Fibroblast of lung (primary cell): ENCODE results near the gene BMP7. TPM values are rescaled to one million over a fixed set of nuclear protein-coding genes. Genes with fewer than 3 reads are reported as not detected.

ENCODE experiments used
- DNase-seq, 2 donors: peaks; one replicate each; pipeline versions ENCODE4 v3.0.0 to v3.0.0-alpha.2; 2010; ENCODE audit warnings: low read depth in 2 of 2
- H2AFZ ChIP-seq: 2 replicates; pipeline ENCODE4 v1.5.1; 2012; ENCODE audit warnings: low read length, control low read depth, inconsistent platforms
- H3K27ac ChIP-seq: 2 replicates; pipeline ENCODE4 v1.5.1; 2011; ENCODE audit warnings: low read length, control low read depth; ENCODE audit not compliant: insufficient read depth
- H3K27me3 ChIP-seq: 2 replicates; pipeline ENCODE4 v1.5.1; 2011; ENCODE audit warnings: mild to moderate bottlenecking, low read length; ENCODE audit not compliant: control insufficient read depth, insufficient read depth
- H3K36me3 ChIP-seq: 2 replicates; pipeline ENCODE4 v1.5.1; 2011; ENCODE audit warnings: low read length; ENCODE audit not compliant: control insufficient read depth, insufficient read depth
- H3K4me1 ChIP-seq: 2 replicates; pipeline ENCODE4 v1.5.1; 2011; ENCODE audit warnings: low read length; ENCODE audit not compliant: control insufficient read depth, insufficient read depth; ENCODE audit errors: extremely low read depth
- H3K4me2 ChIP-seq: 2 replicates; pipeline ENCODE4 v1.5.1; 2011; ENCODE audit warnings: low read length, control low read depth; ENCODE audit not compliant: insufficient read depth; ENCODE audit errors: extremely low read depth
- H3K4me3 ChIP-seq, 4 experiments: fragments of 200-600 bp in 1 of 4; sonication (generic) in 1 of 4; replicated peaks in 1 of 4; 2 replicates each; pipeline ENCODE4 v1.5.1; 2011 to 2016; ENCODE audit warnings: low read length in 4 of 4, low read depth in 3 of 4, mild to moderate bottlenecking in 3 of 4, control low read depth in 2 of 4, inconsistent platforms in 1 of 4, mixed read lengths in 1 of 4; ENCODE audit not compliant: insufficient read depth in 1 of 4; ENCODE audit errors: control extremely low read depth in 1 of 4
- H3K79me2 ChIP-seq: 2 replicates; pipeline ENCODE4 v1.5.1; 2012; ENCODE audit warnings: mild to moderate bottlenecking, low read length, inconsistent platforms; ENCODE audit not compliant: control insufficient read depth, insufficient read depth
- H3K9ac ChIP-seq: 2 replicates; pipeline ENCODE4 v1.5.1; 2011; ENCODE audit warnings: mild to moderate bottlenecking, low read length, control low read depth; ENCODE audit not compliant: insufficient read depth
- H3K9me3 ChIP-seq: 2 replicates; pipeline ENCODE4 v1.5.1; 2012; ENCODE audit warnings: low read depth, low read length; ENCODE audit not compliant: control insufficient read depth, insufficient read depth
- H4K20me1 ChIP-seq: 2 replicates; pipeline ENCODE4 v1.5.1; 2011; ENCODE audit warnings: low read length; ENCODE audit not compliant: control insufficient read depth, insufficient read depth; ENCODE audit errors: extremely low read depth
- CTCF ChIP-seq, 2 donors: IDR thresholded peaks in 1 of 2; conservative IDR thresholded peaks in 1 of 2; 1 replicate in 1 of 2; 2 replicates in 1 of 2; pipeline ENCODE4 v1.5.1; 2011 to 2012; ENCODE audit warnings: low read length in 2 of 2, control low read depth in 1 of 2, inconsistent platforms in 1 of 2, low read depth in 1 of 2, mild to moderate bottlenecking in 1 of 2
- EZH2 ChIP-seq: IDR thresholded peaks from 2 replicates; pipeline ENCODE4 v1.5.1; 2012; ENCODE audit warnings: low read length, control low read depth, mild to moderate bottlenecking; ENCODE audit errors: missing control alignments
- polyA plus RNA-seq, 2 donors: library from polyadenylated mRNA; depleted of rRNA in 1 of 2; stranded (reverse) in 1 of 2; unstranded in 1 of 2; fragments of >200 nt; gene quantifications; 2 replicates each; pipeline ENCODE4 v1.2.1, GENCODE V29; 2011 to 2012; ENCODE audit warnings: missing spikeins in 1 of 2
- total RNA-seq: library from RNA; depleted of rRNA; stranded (reverse); fragments of >200 nt; gene quantifications from 2 replicates; pipeline ENCODE4 v1.2.1, GENCODE V29; 2014

Gene BMP7
- total and polyA plus RNA-seq, 2 donors (not counting 1 experiment from before 2014, with no cell fraction given) = not detected

- H3K9me3 ChIP-seq = no peaks in the 10 kb centered on the region
- no peaks in the 10 kb centered on the region for H3K4me1 ChIP-seq
- H3K4me3 ChIP-seq = no peak overlapping the region
- DNase-seq = no peak
- no peak overlapping the region for H3K4me2 ChIP-seq
- H3K9ac ChIP-seq = no peak overlapping the region
- H3K27me3 ChIP-seq = no peaks in the 10 kb centered on the region
- no peak overlapping the region for H3K27ac ChIP-seq
- no peaks in the 10 kb centered on the region for H4K20me1 ChIP-seq
- H3K79me2 ChIP-seq = no peaks in the 10 kb centered on the region
- no peak overlapping the region for H2AFZ ChIP-seq
- TF ChIP-seq EZH2 (no peak), CTCF (conservative IDR thresholded peaks at IDR 0.05 in 1 of 2, IDR thresholded peaks at IDR 0.05 in 1 of 2; ENCODE audit: low read depth in 1 of 2, low read length in 2 of 2) (no peak)
- no peaks in the 10 kb centered on the region for H3K36me3 ChIP-seq
Observed at GRCh38 chr20:57161478-57162361, 104.7 kb downstream of the BMP7 start.

- Histone ChIP-seq H3K79me2 (no peaks in the 10 kb centered on the region), H3K4me2 (no peak overlapping the region), H3K4me3 (no peak overlapping the region), H3K9me3 (no peaks in the 10 kb centered on the region), H3K4me1 (no peaks in the 10 kb centered on the region), H2AFZ (no peak overlapping the region), H3K27ac (no peak overlapping the region), H3K9ac (no peak overlapping the region), H4K20me1 (no peaks in the 10 kb centered on the region), H3K36me3 (no peaks in the 10 kb centered on the region), H3K27me3 (no peaks in the 10 kb centered on the region)
- DNase-seq = no peak
- TF ChIP-seq CTCF (conservative IDR thresholded peaks at IDR 0.05 in 1 of 2, IDR thresholded peaks at IDR 0.05 in 1 of 2; ENCODE audit: low read depth in 1 of 2, low read length in 2 of 2) = no peak
- TF ChIP-seq EZH2 = no peak
Observed at GRCh38 chr20:57160985-57161384, 105.5 kb downstream of the BMP7 start.

GRCh38 chr20:57159945-57160610, 106.4 kb downstream of the BMP7 start:
- no peaks in the 10 kb centered on the region for H3K4me1 ChIP-seq
- no peak overlapping the region for H3K4me2 ChIP-seq
- no peak for DNase-seq
- H4K20me1 ChIP-seq = no peaks in the 10 kb centered on the region
- H3K4me3 ChIP-seq = no peak overlapping the region
- TF ChIP-seq EZH2 (no peak), CTCF (conservative IDR thresholded peaks at IDR 0.05 in 1 of 2, IDR thresholded peaks at IDR 0.05 in 1 of 2; ENCODE audit: low read depth in 1 of 2, low read length in 2 of 2) (no peak)
- no peaks in the 10 kb centered on the region for H3K27me3 ChIP-seq
- H3K9ac ChIP-seq = no peak overlapping the region
- H2AFZ ChIP-seq = no peak overlapping the region
- no peaks in the 10 kb centered on the region for H3K79me2 ChIP-seq
- no peak overlapping the region for H3K27ac ChIP-seq
- no peaks in the 10 kb centered on the region for H3K9me3 ChIP-seq
- H3K36me3 ChIP-seq = no peaks in the 10 kb centered on the region
